Measurements from ENCODE around the gene CLRN1. TPM values are rescaled to one million over a fixed set of nuclear protein-coding genes. Genes with fewer than 3 reads are reported as not detected.

The CLRN1 gene, protein sequence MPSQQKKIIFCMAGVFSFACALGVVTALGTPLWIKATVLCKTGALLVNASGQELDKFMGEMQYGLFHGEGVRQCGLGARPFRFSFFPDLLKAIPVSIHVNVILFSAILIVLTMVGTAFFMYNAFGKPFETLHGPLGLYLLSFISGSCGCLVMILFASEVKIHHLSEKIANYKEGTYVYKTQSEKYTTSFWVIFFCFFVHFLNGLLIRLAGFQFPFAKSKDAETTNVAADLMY
- polyA plus RNA-seq (2011; rRNA removed) (not detected in 2 replicates), polyA minus RNA-seq (2011; rRNA and poly(A)+ RNA removed) (not detected in 2 replicates)

GRCh38 chr3:150972366-150973071 lies at the start of gene CLRN1:
TSS of gene CLRN1 (minus strand) at chr3:150972727. CDS start at chr3:150972708, 19 bp downstream.
- no peak for TF ChIP-seq CTCF (IDR thresholded peaks at IDR 0.05; ENCODE audit: low read depth, low read length)
- CTCF ChIA-PET: no interaction called here
- no peak for DNase-seq (ENCODE audit: low read depth, low spot score)
- H3K9me3 ChIP-seq (ENCODE audit: control insufficient read depth, insufficient read depth, low read length): no peaks in the 10 kb centered on the region
- POLR2A ChIA-PET: no interaction called here
- no peak within 1 kb of the TSS for H3K27ac ChIP-seq (ENCODE audit: low read depth, low read length)
- H3K27me3 ChIP-seq (ENCODE audit: control insufficient read depth, insufficient read depth, low read length): no peaks in the 10 kb centered on the region
- no peak within 1 kb of the TSS for H3K4me3 ChIP-seq (ENCODE audit: low read depth, low read length)

GRCh38 chr3:151016478-151016795 lies 43.9 kb upstream of the CLRN1 start:
- Histone ChIP-seq H3K27ac (ENCODE audit: low read depth, low read length) (no peak overlapping the region), H3K27me3 (ENCODE audit: control insufficient read depth, insufficient read depth, low read length) (peaks cover 3% of the 10 kb centered on the region), H3K9me3 (ENCODE audit: control insufficient read depth, insufficient read depth, low read length) (no peaks in the 10 kb centered on the region), H3K4me3 (ENCODE audit: low read depth, low read length) (no peak overlapping the region)
- CTCF ChIA-PET: interaction anchor here (1.0 to 1.1 kb wide), 3 partner anchors 71 to 129 kb away, joined by 3 read pairs; no protein-coding TSS in a partner anchor
- DNase-seq (ENCODE audit: low read depth, low spot score): no peak
- TF ChIP-seq CTCF (IDR thresholded peaks at IDR 0.05; ENCODE audit: low read depth, low read length): no peak
- POLR2A ChIA-PET: no interaction called here

DNA sequence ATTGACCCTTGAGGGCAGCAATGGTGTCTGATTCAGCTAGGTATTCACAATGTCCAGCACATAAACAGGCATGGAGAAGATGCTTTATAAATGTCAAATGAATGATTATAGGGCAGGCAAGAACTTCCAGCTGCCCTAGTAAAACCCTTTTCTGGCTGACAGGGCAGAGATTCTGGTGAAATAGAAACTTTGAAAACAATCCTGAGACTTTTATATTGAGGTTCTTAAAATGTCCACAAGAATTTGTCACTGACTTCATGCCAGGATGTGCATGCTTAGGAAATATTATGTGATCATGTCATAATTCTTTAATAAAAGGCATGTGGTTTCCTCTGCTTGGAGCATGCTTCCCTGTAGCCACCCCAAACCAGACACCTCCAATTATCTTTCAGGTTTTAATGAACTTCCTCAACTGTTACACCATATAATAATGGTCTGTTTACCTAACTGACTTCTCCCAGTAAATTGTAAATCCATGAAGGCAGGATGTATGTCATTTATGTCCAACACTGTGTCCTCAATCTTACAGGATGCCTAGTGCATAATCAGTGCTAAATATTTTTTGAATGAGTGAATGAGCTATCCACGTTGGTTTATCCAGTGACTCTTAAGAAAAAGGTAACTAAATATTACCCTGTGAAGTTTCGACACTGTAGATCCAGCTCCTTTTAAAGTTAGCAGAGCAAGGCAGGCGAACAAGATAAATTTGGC lies 43.4 kb upstream of the CLRN1 start:
- POLR2A ChIA-PET: no interaction called here
- DNase-seq (ENCODE audit: low read depth, low spot score): no peak
- no peak overlapping the region for H3K27ac ChIP-seq (ENCODE audit: low read depth, low read length)

GRCh38 chr3:151015181-151015580 lies 42.7 kb upstream of the CLRN1 start:
- TF ChIP-seq CTCF (IDR thresholded peaks at IDR 0.05; ENCODE audit: low read depth, low read length): no peak
- DNase-seq (ENCODE audit: low read depth, low spot score): no peak
- H3K27me3 ChIP-seq (ENCODE audit: control insufficient read depth, insufficient read depth, low read length): peaks cover 3% of the 10 kb centered on the region
- ChIA-PET CTCF (no interaction called here), POLR2A (no interaction called here)
- H3K27ac ChIP-seq (ENCODE audit: low read depth, low read length): no peak overlapping the region
- no peaks in the 10 kb centered on the region for H3K9me3 ChIP-seq (ENCODE audit: control insufficient read depth, insufficient read depth, low read length)
- H3K4me3 ChIP-seq (ENCODE audit: low read depth, low read length): no peak overlapping the region

More for the DNA sequence above, 43.4 kb upstream of the CLRN1 start:
- CTCF ChIA-PET: interaction anchor here (1.0 to 1.1 kb wide), 3 partner anchors 72 to 130 kb away, joined by 3 read pairs; no protein-coding TSS in a partner anchor
- TF ChIP-seq CTCF (IDR thresholded peaks at IDR 0.05; ENCODE audit: low read depth, low read length): no peak
- H3K27me3 ChIP-seq (ENCODE audit: control insufficient read depth, insufficient read depth, low read length): peaks cover 3% of the 10 kb centered on the region
- no peak overlapping the region for H3K4me3 ChIP-seq (ENCODE audit: low read depth, low read length)
- no peaks in the 10 kb centered on the region for H3K9me3 ChIP-seq (ENCODE audit: control insufficient read depth, insufficient read depth, low read length)

Data from AG04450 (cell line).